Endometrium (tissue), 2 donors: ENCODE results near the gene DRC7.

Source experiments
- FAIRE-seq: peaks from 2 replicates; lab custom pipeline; 2012; peaks lifted over from hg19 to GRCh38; lab: Jason Lieb, UNC
- donor health status: control.
- donor health status: control.

Gene DRC7

GRCh38 chr16:57675741-57676551 is 18.7 kb upstream of the DRC7 start:
- no peak for FAIRE-seq

GRCh38 chr16:57676553-57677085 is 18.0 kb upstream of the DRC7 start:
- no peak for FAIRE-seq

GRCh38 chr16:57677622-57678369 is 16.8 kb upstream of the DRC7 start:
- FAIRE-seq, result no peak

- FAIRE-seq, result no peak
Measured at GRCh38 chr16:57679016-57679415, 15.6 kb upstream of the DRC7 start.

GRCh38 chr16:57679767-57680482 is 14.7 kb upstream of the DRC7 start:
- FAIRE-seq, result no peak

GRCh38 chr16:57680842-57681375 is 13.7 kb upstream of the DRC7 start:
- no peak for FAIRE-seq

- no peak for FAIRE-seq
Measured at GRCh38 chr16:57681950-57682728, 12.5 kb upstream of the DRC7 start.

GRCh38 chr16:57682809-57683635 is 11.6 kb upstream of the DRC7 start:
- FAIRE-seq, result no peak

- FAIRE-seq, result no peak
Measured at GRCh38 chr16:57683636-57684545, 10.7 kb upstream of the DRC7 start.

- FAIRE-seq, result no peak
Measured at GRCh38 chr16:57684626-57685358, 9.8 kb upstream of the DRC7 start.

- no peak for FAIRE-seq
Measured at GRCh38 chr16:57685633-57686032, 9.0 kb upstream of the DRC7 start.

GRCh38 chr16:57686577-57686976 is 8.0 kb upstream of the DRC7 start:
- no peak for FAIRE-seq

- FAIRE-seq, result no peak
Measured at GRCh38 chr16:57687363-57687929, 7.2 kb upstream of the DRC7 start.

- FAIRE-seq, result no peak
Measured at GRCh38 chr16:57688487-57688986, 6.1 kb upstream of the DRC7 start.

- no peak for FAIRE-seq
Measured at GRCh38 chr16:57688987-57689761, 5.4 kb upstream of the DRC7 start.

- FAIRE-seq, result no peak
Measured at GRCh38 chr16:57689762-57690558, 4.6 kb upstream of the DRC7 start.
